Measurements from ENCODE around the gene CDC42SE2.
"Not testable (repeated sequence)": the region's sequence is repeated elsewhere in the genome, so short reads cannot be mapped to it uniquely, and the experiment has no call there.

The CDC42SE2 gene

GRCh38 chr5:131367219-131367860 is 103.5 kb downstream of the CDC42SE2 start:
- no peak for DNase-seq

- no peak for DNase-seq
Measured at GRCh38 chr5:131368866-131369265, 105.0 kb downstream of the CDC42SE2 start.

GRCh38 chr5:131369558-131369957 is 105.7 kb downstream of the CDC42SE2 start:
- no peak for DNase-seq

GRCh38 chr5:131371835-131372234 is 108.0 kb downstream of the CDC42SE2 start:
- DNase-seq, result no peak

GRCh38 chr5:131373265-131373664 is 109.4 kb downstream of the CDC42SE2 start:
- DNase-seq, result no peak

- DNase-seq, result no peak
Measured at GRCh38 chr5:131375351-131375750, 111.5 kb downstream of the CDC42SE2 start.

- no peak for DNase-seq
Measured at GRCh38 chr5:131377346-131377745, 113.5 kb downstream of the CDC42SE2 start.

GRCh38 chr5:131377785-131378325 is 114.0 kb downstream of the CDC42SE2 start:
- DNase-seq, result no peak

GRCh38 chr5:131378721-131379541 is 115.1 kb downstream of the CDC42SE2 start:
- DNase-seq, result no peak

GRCh38 chr5:131379723-131380122 is 115.9 kb downstream of the CDC42SE2 start:
- no peak for DNase-seq

GRCh38 chr5:131380238-131380637 is 116.4 kb downstream of the CDC42SE2 start:
- not testable (repeated sequence) for DNase-seq

GRCh38 chr5:131381021-131381420 is 117.2 kb downstream of the CDC42SE2 start:
- DNase-seq, result no peak

GRCh38 chr5:131381777-131382176 is 117.9 kb downstream of the CDC42SE2 start:
- DNase-seq, result no peak

- peak in 1 of 14 donors; percentile 23 for DNase-seq
Measured at GRCh38 chr5:131382407-131383395, 118.8 kb downstream of the CDC42SE2 start.

- DNase-seq, result no peak
Measured at GRCh38 chr5:131384173-131384572, 120.3 kb downstream of the CDC42SE2 start.

GRCh38 chr5:131384616-131385214 is 120.9 kb downstream of the CDC42SE2 start:
- no peak for DNase-seq

GRCh38 chr5:131386124-131386523 is 122.3 kb downstream of the CDC42SE2 start:
- DNase-seq, result no peak

GRCh38 chr5:131386779-131387178 is 122.9 kb downstream of the CDC42SE2 start:
- DNase-seq, result no peak

- no peak for DNase-seq
Measured at GRCh38 chr5:131387255-131387654, 123.4 kb downstream of the CDC42SE2 start.

GRCh38 chr5:131389096-131389868 is 125.4 kb downstream of the CDC42SE2 start:
- no peak for DNase-seq

- no peak for DNase-seq
Measured at GRCh38 chr5:131389869-131390265, 126.0 kb downstream of the CDC42SE2 start.

All from C1 segment of cervical spinal cord (tissue), 14 donors.